Left ventricle myocardium inferior (tissue), 1 donor: ENCODE results near the gene GAGE12H. TPM values are rescaled to one million over a fixed set of nuclear protein-coding genes. Genes with fewer than 3 reads are reported as not detected.

Experiments
- DNase-seq: peaks from one replicate; pipeline ENCODE4 v3.0.0-alpha.2; 2020
- H3K27ac ChIP-seq: fragments of 200-600 bp; replicated peaks from 2 replicates; pipeline ENCODE4 v1.8.0; 2021
- H3K27me3 ChIP-seq: fragments of 200-600 bp; 2 replicates; pipeline ENCODE4 v1.8.0; 2021; ENCODE audit warnings: low read depth
- H3K36me3 ChIP-seq: fragments of 200-600 bp; 2 replicates; pipeline ENCODE4 v1.8.0; 2021
- H3K4me1 ChIP-seq: fragments of 200-600 bp; 2 replicates; pipeline ENCODE4 v1.8.0; 2021
- H3K4me3 ChIP-seq: fragments of 200-600 bp; 2 replicates; pipeline ENCODE4 v1.8.0; 2021; ENCODE audit warnings: mild to moderate bottlenecking, moderate library complexity
- H3K9me3 ChIP-seq: fragments of 200-600 bp; replicated peaks from 2 replicates; pipeline ENCODE4 v1.8.0; 2021
- CTCF ChIP-seq: fragments of 200-600 bp; IDR thresholded peaks from 2 replicates; pipeline ENCODE4 v1.8.0; 2021; ENCODE audit warnings: antibody characterized with exemption, mild to moderate bottlenecking, borderline replicate concordance
- intact Hi-C: fragments of 100-400 bp; cut with micrococcal nuclease; formaldehyde crosslinking; loops from one replicate; pipeline ENCODE4 v1.11.0; 2022
- total RNA-seq: library from RNA; stranded (reverse); fragmentation: NEBNext Ultra II Directional; extraction: Animal tissue kit (Norgen Biotek cat#: 25700); gene quantifications from one replicate; pipeline ENCODE4 v1.2.1, GENCODE V29; 2021
- donor health status: DM: no; HTN: yes; CAD: no; lungs with severe emphysema.

The GAGE12H gene
- total RNA-seq, 1 donor from 2014 or later, result not detected

- Histone ChIP-seq H3K4me1 (no peaks in the 10 kb centered on the region), H3K27me3 (no peaks in the 10 kb centered on the region), H3K27ac (no peak overlapping the region), H3K9me3 (no peaks in the 10 kb centered on the region), H3K36me3 (no peaks in the 10 kb centered on the region), H3K4me3 (no peak overlapping the region)
- DNase-seq, result no peak
- intact Hi-C loops, result no loop called here
- no peak for TF ChIP-seq CTCF
Observed at GRCh38 chrX:49610718-49611310, 31.1 kb downstream of the GAGE12H start.

DNA sequence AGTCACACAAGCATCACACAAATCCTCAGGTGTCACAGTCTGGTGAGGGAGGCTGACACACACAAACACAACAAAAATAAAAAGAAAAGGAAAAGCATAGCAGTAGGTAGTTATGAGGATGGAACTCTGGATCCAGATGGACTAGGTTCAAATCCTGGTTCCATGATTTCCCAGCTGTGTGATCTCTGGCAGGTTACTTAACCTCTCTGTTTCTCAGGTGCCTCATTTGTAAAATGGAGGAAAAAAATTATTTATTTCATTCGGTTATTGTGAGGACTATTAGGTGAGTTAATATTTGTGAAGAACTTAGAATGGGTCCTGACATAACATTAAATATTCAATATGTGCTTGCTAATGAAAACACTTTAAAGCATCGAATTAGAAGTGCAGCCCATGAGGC is 38.8 kb downstream of the GAGE12H start:
- no peaks in the 10 kb centered on the region for H3K4me1 ChIP-seq
- no peak for DNase-seq

GRCh38 chrX:49627086-49627777 is 47.5 kb downstream of the GAGE12H start:
- peaks cover 6% of the 10 kb centered on the region for H3K9me3 ChIP-seq
- no peaks in the 10 kb centered on the region for H3K4me1 ChIP-seq
- no peak for TF ChIP-seq CTCF
- H3K27ac ChIP-seq, result no peak overlapping the region
- H3K36me3 ChIP-seq, result no peaks in the 10 kb centered on the region
- DNase-seq, result peak; percentile 12
- no peaks in the 10 kb centered on the region for H3K27me3 ChIP-seq
- intact Hi-C loops, result no loop called here
- H3K4me3 ChIP-seq, result peak overlapping the region; percentile 38

More for the DNA sequence above, 38.8 kb downstream of the GAGE12H start:
- H3K4me3 ChIP-seq, result no peak overlapping the region
- no peak overlapping the region for H3K27ac ChIP-seq
- no peak for TF ChIP-seq CTCF
- H3K9me3 ChIP-seq, result no peaks in the 10 kb centered on the region
- H3K36me3 ChIP-seq, result no peaks in the 10 kb centered on the region
- no peaks in the 10 kb centered on the region for H3K27me3 ChIP-seq
- intact Hi-C loops, result no loop called here

Other genes starting within 250 kb of the GAGE12H start
- gene GAGE13, start 248.4 kb upstream of the GAGE12H start, total RNA-seq, result not detected
- gene GAGE12C, start 47.8 kb upstream of the GAGE12H start, total RNA-seq, result not detected
- not detected for gene GAGE12D, start 38.2 kb upstream of the GAGE12H start, total RNA-seq
- gene GAGE12E, start 28.7 kb upstream of the GAGE12H start, total RNA-seq, result not detected
- not detected for gene GAGE12F, start 19.1 kb upstream of the GAGE12H start, total RNA-seq
- not detected for gene GAGE12G, start 9.5 kb upstream of the GAGE12H start, total RNA-seq
- not detected for gene GAGE2A, start 9.5 kb downstream of the GAGE12H start, total RNA-seq
- gene GAGE1, start 19.1 kb downstream of the GAGE12H start, total RNA-seq, result not detected
- not detected for gene PAGE1, start 116.0 kb downstream of the GAGE12H start, total RNA-seq
- not detected for gene PAGE4, start 249.4 kb downstream of the GAGE12H start, total RNA-seq